Measurements from ENCODE around the gene EBLN2. TPM values are rescaled to one million over a fixed set of nuclear protein-coding genes. Genes with fewer than 3 reads are reported as not detected.

EBLN2 gene
- polyA plus RNA-seq, 1 of the 3 experiments (the other 2 are of a cell fraction), result 1.4 TPM

GRCh38 chr3:73018790-73019441 is 42.5 kb upstream of the EBLN2 start:
- H3K36me3 ChIP-seq (replicated peaks in 1 of 2; ENCODE audit: control insufficient read depth in 1 of 2, insufficient read depth in 2 of 2, low read length in 1 of 2), result peaks cover 0 to 27% of the 10 kb centered on the region in 2 experiments

GRCh38 chr3:73021301-73021835 is 40.1 kb upstream of the EBLN2 start:
- Histone ChIP-seq H3K9ac (no peak overlapping the region), H3K9me3 (no peaks in the 10 kb centered on the region), H3K27me3 (ENCODE audit: insufficient read depth) (no peaks in the 10 kb centered on the region), H3K4me3 (ENCODE audit: low read depth in 2 of 2, low read length in 1 of 2) (no peak overlapping the region), H3K4me1 (ENCODE audit: control insufficient read depth in 1 of 2, insufficient read depth in 2 of 2, low read depth in 1 of 2, low read length in 1 of 2) (peaks cover 0 to 2% of the 10 kb centered on the region in 2 experiments; a peak in 1 of 4 replicates), H3K79me2 (ENCODE audit: insufficient read depth) (peaks cover 100% of the 10 kb centered on the region), H3K4me2 (no peak overlapping the region), H2AFZ (ENCODE audit: low read depth) (no peak overlapping the region), H3F3A (replicated peaks; ENCODE audit: insufficient read depth) (peaks cover 8% of the 10 kb centered on the region), H3K9me2 (no peaks in the 10 kb centered on the region), H3K36me3 (replicated peaks in 1 of 2; ENCODE audit: control insufficient read depth in 1 of 2, insufficient read depth in 2 of 2, low read length in 1 of 2) (peaks cover 0 to 20% of the 10 kb centered on the region in 2 experiments), H4K20me1 (ENCODE audit: insufficient read depth) (peaks cover 97% of the 10 kb centered on the region), H3K27ac (ENCODE audit: low read depth in 2 of 2, low read length in 1 of 2) (no peak overlapping the region)
- POLR2A ChIA-PET, result interaction anchor here (0.6 kb wide), 1 partner anchor 137 kb away, joined by 6 read pairs; no protein-coding TSS in a partner anchor
- DNase-seq, result no peak
- WGBS (ENCODE audit: low lambda C conversion rate), result 95% methylated on average over 4 of the region's 4 CpGs
- TF ChIP-seq YY1 (IDR thresholded peaks at IDR 0.05; ENCODE audit: low read depth) (no peak), SMC3 (IDR thresholded peaks at IDR 0.05; ENCODE audit: low read depth, low read length) (no peak), NFIC (IDR thresholded peaks at IDR 0.05; ENCODE audit: borderline replicate concordance) (no peak), ZBTB33 (IDR thresholded peaks at IDR 0.05; ENCODE audit: borderline replicate concordance, low read depth) (no peak), RXRA (IDR thresholded peaks at IDR 0.05; ENCODE audit: borderline replicate concordance, low read depth) (no peak), CTCF (IDR thresholded peaks at IDR 0.05) (no peak), FOXM1 (IDR thresholded peaks at IDR 0.05; ENCODE audit: low read depth) (no peak), EP300 (IDR thresholded peaks at IDR 0.05; ENCODE audit: borderline replicate concordance in 1 of 2, low read depth in 1 of 2, low read length in 1 of 2) (no peak), RCOR1 (IDR thresholded peaks at IDR 0.05; ENCODE audit: low read length) (no peak), TCF12 (IDR thresholded peaks at IDR 0.05) (no peak), MAX (IDR thresholded peaks at IDR 0.05; ENCODE audit: low read depth) (no peak), EZH2phosphoT487 (IDR thresholded peaks at IDR 0.05; ENCODE audit: borderline replicate concordance, low read depth) (no peak)
- CTCF ChIA-PET, result interaction anchor here (1.1 kb wide), 1 partner anchor 21 kb away, joined by 3 read pairs; no protein-coding TSS in a partner anchor

More at GRCh38 chr3:73018790-73019441, 42.5 kb upstream of the EBLN2 start:
- H3K9me2 ChIP-seq, result no peaks in the 10 kb centered on the region
- H3K9ac ChIP-seq, result no peak overlapping the region
- WGBS (ENCODE audit: low lambda C conversion rate), result 90% methylated on average over 5 of the region's 5 CpGs
- H3K9me3 ChIP-seq, result no peaks in the 10 kb centered on the region
- H3K4me3 ChIP-seq (ENCODE audit: low read depth in 2 of 2, low read length in 1 of 2), result no peak overlapping the region
- no peak overlapping the region for H3K4me2 ChIP-seq
- H3K4me1 ChIP-seq (ENCODE audit: control insufficient read depth in 1 of 2, insufficient read depth in 2 of 2, low read depth in 1 of 2, low read length in 1 of 2), result no peaks in the 10 kb centered on the region
- no peak for DNase-seq
- H3K79me2 ChIP-seq (ENCODE audit: insufficient read depth), result peaks cover 100% of the 10 kb centered on the region
- ChIA-PET POLR2A (no interaction called here), CTCF (interaction anchor here (2.3 kb wide), 1 partner anchor 37 kb away, joined by 7 read pairs; no protein-coding TSS in a partner anchor)
- no peak overlapping the region for H3K27ac ChIP-seq (ENCODE audit: low read depth in 2 of 2, low read length in 1 of 2)
- no peak for TF ChIP-seq NFIC (IDR thresholded peaks at IDR 0.05; ENCODE audit: borderline replicate concordance)
- TF ChIP-seq YY1 (IDR thresholded peaks at IDR 0.05; ENCODE audit: low read depth), result no peak
- no peak for TF ChIP-seq TEAD4 (IDR thresholded peaks at IDR 0.05; ENCODE audit: borderline replicate concordance, insufficient read depth)
- no peak for TF ChIP-seq CHD2 (IDR thresholded peaks at IDR 0.05; ENCODE audit: low read length, partially characterized antibody)
- no peak for TF ChIP-seq RFX5 (IDR thresholded peaks at IDR 0.05; ENCODE audit: low read length)
- no peak for TF ChIP-seq EP300 (IDR thresholded peaks at IDR 0.05; ENCODE audit: borderline replicate concordance in 1 of 2, low read depth in 1 of 2, low read length in 1 of 2)
- H4K20me1 ChIP-seq (ENCODE audit: insufficient read depth), result peaks cover 97% of the 10 kb centered on the region
- H2AFZ ChIP-seq (ENCODE audit: low read depth), result no peak overlapping the region
- H3F3A ChIP-seq (replicated peaks; ENCODE audit: insufficient read depth), result peaks cover 10% of the 10 kb centered on the region
- no peaks in the 10 kb centered on the region for H3K27me3 ChIP-seq (ENCODE audit: insufficient read depth)
